CD4-positive, alpha-beta T cell treated with Interleukin-15 for 4 hours (primary cell): ENCODE results near the gene CHTF18.
A peak's percentile ranks its signal among the peaks of the same experiment; 100 is the strongest.
"Not testable (repeated sequence)": the region's sequence is repeated elsewhere in the genome, so short reads cannot be mapped to it uniquely, and the experiment has no call there.

Source experiments
- DNase-seq: peaks from one replicate; pipeline ENCODE4 v3.0.0-alpha.2; 2020; ENCODE audit warnings: low spot score

The CHTF18 gene

DNA sequence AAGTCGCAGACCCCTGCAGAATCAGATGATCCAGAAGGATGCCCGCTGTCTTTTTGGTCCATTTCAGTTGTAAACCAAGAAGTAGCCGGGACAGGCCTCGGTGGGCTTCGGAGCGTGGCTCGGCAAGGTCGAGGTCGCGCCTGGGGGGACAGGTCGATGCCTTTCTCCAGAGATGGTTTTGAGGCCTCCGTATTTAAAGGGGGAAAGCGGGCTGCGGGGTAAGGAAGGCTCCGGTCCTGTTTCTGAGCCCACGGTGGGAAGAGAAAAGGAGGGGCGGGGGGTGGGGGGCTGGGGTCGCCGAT, 19.6 kb downstream of the CHTF18 start:
- DNase-seq = no peak

DNA sequence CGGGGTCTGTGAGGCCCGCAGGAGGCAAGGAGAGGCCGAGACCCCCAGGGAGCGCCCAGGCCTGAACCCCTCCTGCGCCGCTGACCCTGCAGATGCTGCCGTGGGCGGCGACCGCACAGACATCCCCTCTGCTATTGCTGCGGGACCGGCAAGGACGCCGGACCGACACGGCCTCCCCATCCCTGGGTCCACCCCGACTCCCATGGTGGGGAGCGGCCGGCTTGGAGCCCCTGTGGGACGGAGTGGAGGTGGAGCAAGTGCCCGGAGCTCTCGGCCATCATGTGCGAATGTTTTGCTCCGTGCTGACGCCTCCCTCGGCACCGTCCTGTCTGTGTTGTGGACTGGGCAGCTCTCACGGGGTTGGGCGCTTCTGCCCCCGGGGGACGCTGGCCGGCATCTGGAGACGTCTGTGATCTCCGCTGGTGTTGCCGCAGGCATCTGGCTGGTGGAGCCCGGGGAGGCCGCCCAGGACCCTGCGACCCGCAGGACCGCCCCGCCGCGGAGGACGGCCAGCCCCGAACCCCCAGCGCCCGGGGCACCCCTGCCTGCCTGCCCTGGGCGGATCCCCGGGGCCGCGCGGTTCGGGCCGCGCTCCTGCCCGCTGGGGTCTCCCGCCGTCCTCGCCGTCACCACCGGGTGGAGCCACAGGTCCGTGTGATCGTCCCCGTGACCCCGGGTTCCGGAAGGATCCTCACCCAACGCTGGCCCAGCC, 24.9 kb downstream of the CHTF18 start:
- peak; percentile 30 for DNase-seq

DNA sequence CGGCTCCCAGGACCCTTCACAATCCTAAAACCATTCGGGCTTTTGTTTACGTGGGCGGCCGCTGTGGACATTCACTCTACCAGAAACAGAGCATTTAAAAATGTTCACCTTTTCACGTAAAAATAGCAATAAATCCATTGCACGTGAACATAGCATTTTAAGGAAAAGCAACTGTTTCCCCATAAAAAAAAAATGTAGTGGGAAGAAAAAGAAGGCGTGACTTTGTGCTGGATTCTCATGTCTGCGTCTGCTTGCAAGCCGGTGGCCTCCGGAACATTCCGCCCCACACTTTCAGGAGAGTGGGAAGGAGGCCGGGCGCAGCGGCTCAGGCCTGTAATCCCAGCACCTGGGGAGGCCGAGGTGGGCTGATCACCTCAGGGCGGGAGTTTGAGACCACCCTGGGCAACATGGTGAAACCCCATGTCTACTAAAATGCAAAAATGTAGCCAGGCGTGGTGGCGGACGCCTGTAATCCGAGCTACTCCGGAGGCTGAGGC, 25.5 kb downstream of the CHTF18 start:
- no peak for DNase-seq

DNA sequence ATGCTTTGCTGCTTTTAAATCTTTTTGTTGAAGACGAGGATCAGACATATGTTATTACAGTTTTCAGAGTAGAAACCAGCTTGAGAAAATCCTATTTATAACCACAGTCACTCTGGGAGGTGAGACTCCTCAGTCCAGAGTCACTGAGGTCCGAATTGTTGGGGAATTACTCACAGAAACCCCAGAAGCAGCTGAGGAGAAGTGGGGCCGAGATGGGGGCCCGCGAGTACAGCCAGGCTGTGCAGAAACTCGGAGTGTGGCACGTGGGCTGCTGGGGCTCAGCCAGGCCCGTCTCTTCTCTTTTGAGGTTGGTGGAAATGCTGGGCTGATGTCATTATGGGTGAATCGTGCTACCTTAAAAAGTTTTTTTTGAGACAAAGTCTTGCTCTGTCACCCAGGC, 26.6 kb downstream of the CHTF18 start:
- no peak for DNase-seq

DNA sequence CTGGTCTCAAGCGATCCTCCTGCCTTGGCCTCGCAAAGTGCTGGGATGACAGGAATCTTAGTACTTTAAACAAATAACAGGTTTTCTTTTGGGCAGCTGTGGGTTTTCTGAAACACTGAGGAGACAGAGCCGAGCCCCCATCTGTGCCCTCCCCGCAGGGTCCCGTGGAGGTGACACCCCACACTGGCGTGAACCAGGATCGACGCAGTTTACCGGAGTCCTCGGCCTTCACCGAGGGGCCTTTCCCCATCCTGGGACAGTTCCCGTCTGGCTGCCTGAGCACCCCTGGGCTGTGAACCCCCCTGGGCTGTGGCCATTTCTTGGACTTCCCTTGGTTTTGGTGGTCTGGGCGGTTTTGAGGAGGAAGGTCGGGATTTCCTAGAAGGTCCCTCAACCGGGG, 27.4 kb downstream of the CHTF18 start:
- no peak for DNase-seq

DNA sequence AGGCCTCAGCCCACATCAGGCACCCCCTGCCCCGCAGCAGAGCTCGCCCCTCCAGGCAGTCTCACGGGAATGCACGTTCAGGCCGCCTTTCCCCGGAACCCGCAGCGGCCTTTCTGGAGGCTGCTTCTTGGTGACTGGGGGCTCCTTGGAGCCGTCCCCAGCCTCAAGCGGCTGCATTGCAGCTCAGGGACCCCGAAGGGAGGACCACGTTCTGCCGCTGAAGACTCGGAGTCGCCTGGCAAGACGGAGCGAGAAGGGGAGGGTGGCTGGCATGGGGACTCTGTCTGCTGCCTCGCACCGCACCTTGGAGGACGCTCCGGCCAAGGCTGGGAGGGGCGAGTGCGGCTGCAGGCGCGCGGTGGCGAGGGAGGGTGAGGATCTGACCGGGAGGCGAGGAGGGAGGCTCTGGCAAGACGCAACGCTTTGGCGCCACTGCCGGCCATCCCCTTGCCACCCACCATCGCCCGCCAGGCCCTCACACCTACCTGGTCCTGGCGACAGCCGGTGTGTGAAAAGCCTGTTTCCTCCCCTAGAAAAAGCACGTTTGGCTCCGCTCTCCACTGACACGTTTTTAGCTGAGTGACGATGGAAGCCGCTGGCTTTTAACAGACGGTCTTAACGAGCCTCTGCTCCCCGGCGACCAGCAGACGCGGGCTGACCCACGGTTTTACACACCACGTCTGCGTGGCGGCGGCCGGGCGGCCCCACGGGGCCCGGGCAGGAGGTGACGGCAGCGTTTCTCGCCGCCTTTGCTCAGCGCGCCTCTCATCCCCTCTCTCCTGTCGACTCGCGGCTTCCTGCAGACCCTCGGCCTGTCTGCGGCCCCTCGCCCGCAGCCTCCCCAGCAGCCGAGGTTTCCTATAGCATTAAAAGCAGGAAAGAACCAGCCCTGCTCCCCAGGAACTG, 28.8 kb downstream of the CHTF18 start:
- no peak for DNase-seq

DNA sequence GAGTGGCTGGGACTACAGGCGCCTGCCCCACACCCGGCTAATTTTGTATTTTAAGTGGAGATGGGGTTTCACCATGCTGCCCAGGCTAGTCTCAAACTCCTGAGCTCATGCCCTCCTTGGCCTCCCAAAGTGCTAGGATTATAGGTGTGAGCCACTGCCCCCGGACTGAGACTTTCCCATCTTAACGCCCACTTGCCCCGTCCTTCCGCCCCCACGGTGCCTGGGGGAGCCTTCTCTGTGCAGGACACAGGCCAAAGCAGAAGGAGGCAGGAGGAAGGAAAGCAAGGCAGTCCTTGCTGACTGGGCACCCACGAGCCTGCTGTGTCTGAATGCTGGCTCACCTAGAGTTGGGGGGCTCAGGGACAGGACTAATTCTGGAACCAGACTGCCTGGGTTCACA, 29.7 kb downstream of the CHTF18 start:
- no peak for DNase-seq

DNA sequence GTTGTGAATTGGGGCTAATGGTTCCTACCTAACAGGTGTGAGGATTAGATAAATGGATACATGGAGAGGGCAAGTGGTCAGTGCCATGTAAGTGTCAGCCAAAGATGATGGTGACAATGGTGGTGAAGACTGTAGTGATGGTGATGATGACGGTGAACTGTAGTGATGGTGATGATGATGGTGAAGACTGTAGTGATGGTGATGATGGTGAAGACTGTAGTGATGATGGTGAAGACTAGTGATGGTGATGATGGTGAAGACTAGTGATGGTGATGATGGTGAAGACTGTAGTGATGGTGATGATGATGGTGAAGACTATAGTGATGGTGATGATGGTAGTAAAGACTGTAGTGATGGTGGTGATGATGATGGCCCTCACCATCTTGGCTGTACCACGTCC, 30.2 kb downstream of the CHTF18 start:
- DNase-seq = no peak

DNA sequence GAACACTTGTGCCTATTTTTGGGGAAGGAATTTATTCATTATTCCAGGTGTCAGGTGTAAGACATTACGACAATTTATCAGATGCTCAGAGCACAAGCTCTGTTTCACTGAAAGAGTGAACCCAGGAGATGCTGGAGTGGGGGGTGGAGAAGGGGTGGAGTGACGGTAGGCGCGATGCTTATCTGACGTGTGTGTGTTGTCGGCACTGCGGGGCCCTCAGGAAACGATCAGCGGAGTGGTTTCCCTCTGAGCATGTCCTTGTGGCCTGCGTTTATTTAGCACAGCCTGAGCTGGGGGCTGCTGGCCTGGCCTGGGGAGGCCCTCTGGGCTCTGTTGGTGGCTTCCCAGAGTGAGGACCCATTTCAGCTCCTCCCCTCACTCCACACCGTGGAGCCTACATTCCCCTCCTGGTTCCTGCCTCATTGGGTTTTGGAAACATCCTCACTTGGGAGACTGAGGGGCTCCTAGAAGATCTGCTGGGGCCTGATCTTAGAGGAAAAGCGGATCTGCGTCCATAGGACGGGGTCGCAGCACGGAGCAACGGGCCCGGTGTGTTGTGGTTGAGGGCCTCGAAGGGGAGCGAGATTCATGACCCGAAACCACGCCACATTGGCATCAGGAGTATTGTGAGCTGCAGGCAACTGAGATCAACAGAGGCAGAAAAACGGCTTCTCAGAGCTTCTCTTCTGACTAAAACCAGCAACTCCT, 31.1 kb downstream of the CHTF18 start:
- no peak for DNase-seq

DNA sequence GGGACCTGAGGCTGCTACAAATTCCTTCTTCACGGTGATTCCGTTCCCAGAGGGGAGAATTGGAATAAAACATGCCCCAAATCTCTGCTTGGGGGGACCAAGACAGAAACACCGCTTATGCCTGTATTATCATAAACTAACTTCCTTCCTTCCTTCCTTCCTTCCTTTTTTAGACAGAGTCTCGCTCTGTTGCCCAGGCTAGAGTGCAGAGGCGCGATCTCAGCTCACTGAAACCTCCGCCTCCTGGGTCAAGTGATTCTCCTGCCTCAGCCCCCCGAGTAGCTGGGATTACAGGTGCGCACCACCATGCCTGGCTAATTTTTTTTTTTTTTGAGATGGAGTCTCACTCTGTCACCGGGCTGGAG, 31.6 kb downstream of the CHTF18 start:
- not testable (repeated sequence) for DNase-seq

DNA sequence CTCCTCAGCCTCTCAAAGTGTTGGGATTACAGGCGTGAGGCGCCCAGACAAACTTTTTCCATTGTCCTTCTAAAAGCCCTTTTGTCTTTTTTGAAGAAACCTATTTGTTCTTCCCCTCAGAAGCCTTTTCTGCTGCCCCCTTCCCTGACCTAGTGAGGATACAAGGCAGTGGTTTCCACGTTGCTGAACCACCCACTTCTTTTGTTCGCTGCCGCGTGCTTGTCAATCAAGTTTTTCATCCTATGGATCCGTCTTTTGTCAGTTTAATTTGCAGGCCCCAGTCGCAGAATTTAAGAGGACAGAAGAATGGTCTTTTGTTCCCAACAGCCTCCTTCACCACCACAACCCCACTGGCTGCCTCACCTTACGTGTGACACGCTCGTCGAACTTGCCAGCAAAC, 32.3 kb downstream of the CHTF18 start:
- DNase-seq = no peak

DNA sequence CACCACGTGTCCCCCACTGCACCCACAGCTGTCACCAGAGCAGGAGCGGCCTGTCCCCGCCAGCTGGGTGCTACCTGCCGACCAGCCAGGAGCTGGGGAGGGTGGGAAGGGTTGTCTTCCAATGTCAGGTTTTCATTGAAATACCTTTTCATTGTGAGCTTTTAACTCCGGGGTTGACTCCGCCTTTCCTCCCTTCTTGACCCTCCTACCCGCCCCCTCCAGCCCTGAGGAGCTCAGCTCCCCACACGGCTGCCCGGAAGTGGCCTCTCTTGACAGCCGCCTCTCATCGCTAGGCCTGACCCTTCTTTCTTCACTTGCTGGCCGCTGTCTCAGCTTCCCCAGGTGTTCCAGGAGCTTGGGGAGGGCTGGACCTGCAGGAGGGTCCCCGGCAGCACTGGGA, 33.3 kb downstream of the CHTF18 start:
- DNase-seq = no peak

DNA sequence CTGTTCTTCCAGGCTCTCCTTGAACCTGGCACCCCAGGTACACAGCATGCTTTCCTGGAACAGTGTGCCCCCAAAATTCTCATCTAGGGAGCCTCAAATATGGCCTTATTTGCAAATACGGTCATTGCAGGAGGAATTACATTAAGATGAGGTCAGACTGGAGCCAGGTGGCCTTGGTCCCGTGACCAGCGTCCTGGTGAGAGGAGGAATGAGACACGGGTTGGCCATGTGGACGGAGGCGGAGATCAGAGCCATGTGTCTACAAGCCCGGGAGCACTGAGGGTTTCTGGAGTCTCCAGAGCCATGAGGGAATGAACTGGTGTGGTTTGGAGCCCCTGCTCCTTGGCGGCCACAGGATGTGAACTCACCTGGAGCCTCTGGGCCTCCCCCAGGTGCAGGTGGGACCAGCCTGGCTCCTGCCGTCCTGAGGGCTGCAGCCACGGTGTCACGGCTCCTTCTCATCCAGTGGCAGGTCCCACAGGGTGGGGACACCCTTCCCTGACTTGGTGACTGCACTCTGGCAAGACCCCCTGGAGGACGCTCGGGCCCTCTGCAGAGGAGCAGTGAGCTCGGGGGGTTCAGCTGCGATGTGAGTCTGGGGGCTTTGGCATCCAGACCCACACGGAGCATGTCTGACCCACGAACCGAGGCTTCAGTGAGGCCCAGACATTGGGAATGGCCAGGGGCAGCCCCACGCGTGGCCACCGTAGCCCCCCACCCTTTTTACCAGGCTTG, 33.9 kb downstream of the CHTF18 start:
- DNase-seq = no peak

DNA sequence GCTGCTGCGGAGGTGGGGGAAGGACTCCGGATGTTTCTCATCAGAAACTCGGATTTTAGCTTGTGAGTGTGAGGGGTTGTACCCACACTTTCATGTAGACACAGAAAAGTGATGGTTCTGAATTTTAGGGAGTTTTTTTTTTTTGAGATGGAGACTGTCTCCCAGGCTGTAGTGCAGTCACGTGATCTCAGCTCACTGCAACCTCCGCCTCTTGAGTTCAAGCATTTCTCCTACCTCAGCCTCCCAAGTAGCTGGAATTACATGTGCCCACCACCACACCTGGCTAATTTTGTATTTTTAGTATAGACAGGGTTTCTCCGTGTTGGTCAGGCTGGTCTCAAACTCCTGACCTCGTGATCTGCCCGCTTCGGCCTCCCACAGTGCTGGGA, 34.5 kb downstream of the CHTF18 start:
- DNase-seq = no peak

DNA sequence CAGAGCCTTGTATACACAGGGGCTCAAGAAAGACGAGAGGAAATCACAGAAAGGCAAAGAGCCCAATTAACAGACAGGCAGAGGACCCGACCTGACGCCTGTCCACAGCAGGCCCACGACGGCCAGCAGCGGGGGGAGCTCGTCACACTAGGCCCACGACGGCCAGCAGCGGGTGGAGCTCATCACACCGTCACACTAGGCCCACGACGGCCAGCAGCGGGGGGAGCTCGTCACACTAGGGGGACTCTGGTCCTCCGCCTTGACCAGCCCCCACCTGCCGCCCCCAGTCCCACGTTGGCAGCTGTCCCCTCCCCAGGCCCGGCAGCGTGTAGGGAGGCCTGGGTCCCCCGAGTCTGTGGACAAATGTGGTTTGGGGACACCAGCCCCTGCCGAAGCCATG, 35.8 kb downstream of the CHTF18 start:
- no peak for DNase-seq

DNA sequence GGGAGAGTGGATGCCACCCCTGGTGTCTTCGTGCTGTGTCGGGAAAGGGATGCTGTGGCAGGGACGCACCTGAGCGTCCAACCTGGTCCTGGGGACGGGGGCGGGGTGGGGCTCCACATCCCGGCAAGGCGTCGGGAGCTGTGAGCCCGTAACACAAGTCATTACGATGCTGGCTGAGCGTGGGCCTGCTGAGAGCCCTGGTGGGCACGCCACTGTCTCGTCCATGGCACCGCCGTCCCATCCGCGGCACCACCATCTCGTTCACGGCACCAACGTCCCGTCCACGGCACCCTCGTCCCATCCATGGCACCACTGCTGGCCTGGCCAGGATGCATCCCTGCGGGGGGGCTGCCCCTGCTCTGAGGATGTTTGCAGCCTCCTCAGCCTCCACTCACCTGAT, 36.2 kb downstream of the CHTF18 start:
- DNase-seq = no peak

DNA sequence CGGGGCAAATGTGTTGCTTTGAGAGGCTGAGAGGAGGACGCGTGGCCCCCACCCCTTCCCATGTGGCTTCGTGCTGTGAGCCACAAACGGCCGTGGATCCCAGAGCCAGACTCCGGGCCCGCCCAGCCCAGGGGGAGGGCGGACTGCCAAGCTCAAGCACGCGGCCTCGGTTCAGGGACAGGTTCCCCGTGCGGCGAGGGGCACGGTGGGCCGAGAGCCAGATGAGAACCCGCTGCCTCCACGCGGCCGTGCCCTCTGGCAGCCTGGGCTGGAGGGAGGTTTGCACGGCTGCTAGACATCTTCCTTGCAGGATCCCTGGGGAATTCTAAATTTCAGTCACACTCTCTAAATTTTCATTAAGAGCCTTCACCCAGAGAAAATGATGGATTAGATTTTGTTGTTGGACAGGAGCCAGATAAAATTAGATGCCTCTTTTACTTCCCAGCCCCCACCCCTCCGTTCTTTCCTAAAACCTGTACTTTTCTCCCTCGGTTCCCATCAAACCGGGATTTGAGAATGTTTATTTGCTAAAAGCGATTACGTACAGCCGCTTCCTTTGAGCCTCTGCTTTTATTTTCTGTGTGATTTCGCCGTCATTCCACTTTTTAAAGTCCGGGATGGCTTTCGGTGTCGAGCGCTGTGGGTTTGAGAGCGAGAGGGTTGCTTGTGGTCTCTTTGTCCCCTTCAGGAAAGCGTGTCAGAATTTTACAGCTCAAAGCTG, 37.1 kb downstream of the CHTF18 start:
- DNase-seq = no peak

DNA sequence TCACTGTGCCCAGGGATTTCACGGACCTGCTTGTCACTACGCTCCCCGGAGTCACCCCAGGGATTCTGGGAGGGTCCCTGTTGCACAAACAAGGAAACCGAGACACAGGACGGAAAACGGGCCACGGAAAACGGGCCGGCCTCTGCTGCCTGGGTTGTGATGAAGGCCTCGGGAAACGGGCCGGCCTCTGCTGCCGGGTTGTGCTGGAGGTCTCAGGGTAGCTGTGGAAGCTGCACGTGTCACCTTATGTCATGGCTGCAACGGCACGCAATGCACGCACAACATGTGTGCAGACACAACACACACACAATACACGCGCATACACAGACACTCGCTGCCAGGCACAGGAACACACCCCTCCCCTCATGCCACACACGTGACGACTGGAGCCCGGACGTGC, 39.1 kb downstream of the CHTF18 start:
- DNase-seq = no peak

DNA sequence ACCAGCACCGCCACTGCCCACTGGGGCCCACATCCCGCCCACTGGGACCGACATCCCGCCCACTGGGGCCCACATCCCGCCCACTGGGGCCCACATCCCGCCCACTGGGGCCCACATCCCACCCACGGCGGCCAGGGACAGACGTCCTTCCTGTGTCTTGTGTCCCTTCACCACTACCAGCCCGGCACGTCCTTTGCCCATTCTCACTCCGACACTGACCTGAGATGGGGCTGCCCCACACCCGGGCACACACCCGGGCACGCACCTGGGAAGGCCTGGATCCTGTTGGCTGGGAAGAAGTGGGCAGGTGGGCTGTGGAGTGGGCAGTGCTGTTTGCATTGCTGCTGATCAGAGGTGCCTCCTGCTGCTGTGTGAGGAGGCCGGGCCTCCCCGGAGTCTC, 40.5 kb downstream of the CHTF18 start:
- no peak for DNase-seq

DNA sequence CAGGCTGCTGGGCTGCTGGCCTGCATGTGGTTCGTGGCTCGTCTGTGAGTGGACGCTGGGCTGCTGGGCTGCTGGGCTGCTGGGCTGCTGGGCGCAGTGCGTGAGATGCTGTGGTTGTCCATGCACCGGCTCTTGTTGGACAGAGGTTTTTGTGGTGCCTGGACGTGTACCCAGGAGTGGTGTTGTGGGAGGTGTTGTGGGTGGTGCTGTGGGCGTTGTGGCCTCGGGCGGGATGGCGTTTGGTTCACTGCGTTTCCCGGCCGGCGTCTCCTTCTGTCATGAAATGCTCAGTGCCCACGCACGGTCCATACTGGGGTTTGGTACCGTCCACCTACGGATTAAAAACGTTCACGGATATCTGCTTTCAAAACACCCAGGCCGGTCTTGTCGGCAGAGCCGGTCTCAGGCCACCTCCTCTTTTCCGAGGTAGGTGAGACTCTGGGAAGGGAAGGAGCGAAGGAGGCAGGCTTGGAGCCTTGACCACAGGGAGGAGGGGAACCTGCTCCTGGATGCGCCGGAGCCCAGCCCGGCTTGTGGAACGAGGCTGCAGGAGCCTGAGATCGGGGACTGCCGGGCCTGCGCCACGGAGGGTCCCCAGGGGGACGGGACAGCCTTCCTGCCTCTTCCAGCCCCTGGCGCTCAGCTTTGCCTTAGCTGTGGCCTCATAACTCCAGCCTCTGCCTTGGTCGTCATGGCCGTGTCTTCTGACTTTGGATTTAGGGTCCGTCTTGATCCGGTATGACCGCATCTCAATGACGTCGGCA, 41.9 kb downstream of the CHTF18 start:
- no peak for DNase-seq
